GM12873 (cell line): ENCODE data around the gene CCDC15.

Experiments
- TF ChIP-seq, protein P1 (sequence below): IDR thresholded peaks from 2 replicates; pipeline ENCODE4 v1.5.1; 2012; ENCODE audit warnings: low read depth, mild to moderate bottlenecking, moderate library complexity, low read length, control low read depth; ENCODE audit not compliant: insufficient read depth; ENCODE audit errors: missing control alignments

The CCDC15 gene

DNA sequence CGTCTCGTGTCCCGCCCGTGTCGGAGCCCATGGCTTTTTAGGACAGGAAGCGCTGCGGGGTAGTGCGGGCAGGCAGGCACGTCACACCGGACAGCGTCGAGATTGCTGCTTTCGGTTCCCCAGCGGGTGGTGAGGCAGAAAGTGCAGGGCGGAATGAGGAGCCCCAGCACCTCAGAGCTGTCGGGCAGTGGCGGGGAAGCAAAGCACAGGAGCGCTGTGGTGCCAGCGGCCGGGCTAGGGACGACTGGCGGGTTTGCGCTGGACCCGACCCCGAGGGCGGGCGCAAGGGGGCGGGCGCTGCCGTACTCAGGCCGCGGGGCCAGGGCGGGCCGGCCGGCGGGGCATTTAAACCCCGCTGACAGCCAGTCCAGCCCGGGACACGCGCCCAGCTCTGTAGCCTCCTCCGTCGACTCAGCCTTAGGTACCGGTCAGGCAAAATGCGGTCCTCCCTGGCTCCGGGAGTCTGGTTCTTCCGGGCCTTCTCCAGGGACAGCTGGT, 109.0 kb downstream of the CCDC15 start, which contains the start of gene SLC37A2:
Gene SLC37A2, plus strand, starts transcription at position 375 of the 498 bp plus-strand sequence. Its CDS starts 63 bp downstream, at position 438.
- TF ChIP-seq, protein P1, sequence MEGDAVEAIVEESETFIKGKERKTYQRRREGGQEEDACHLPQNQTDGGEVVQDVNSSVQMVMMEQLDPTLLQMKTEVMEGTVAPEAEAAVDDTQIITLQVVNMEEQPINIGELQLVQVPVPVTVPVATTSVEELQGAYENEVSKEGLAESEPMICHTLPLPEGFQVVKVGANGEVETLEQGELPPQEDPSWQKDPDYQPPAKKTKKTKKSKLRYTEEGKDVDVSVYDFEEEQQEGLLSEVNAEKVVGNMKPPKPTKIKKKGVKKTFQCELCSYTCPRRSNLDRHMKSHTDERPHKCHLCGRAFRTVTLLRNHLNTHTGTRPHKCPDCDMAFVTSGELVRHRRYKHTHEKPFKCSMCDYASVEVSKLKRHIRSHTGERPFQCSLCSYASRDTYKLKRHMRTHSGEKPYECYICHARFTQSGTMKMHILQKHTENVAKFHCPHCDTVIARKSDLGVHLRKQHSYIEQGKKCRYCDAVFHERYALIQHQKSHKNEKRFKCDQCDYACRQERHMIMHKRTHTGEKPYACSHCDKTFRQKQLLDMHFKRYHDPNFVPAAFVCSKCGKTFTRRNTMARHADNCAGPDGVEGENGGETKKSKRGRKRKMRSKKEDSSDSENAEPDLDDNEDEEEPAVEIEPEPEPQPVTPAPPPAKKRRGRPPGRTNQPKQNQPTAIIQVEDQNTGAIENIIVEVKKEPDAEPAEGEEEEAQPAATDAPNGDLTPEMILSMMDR, result no peak

DNA sequence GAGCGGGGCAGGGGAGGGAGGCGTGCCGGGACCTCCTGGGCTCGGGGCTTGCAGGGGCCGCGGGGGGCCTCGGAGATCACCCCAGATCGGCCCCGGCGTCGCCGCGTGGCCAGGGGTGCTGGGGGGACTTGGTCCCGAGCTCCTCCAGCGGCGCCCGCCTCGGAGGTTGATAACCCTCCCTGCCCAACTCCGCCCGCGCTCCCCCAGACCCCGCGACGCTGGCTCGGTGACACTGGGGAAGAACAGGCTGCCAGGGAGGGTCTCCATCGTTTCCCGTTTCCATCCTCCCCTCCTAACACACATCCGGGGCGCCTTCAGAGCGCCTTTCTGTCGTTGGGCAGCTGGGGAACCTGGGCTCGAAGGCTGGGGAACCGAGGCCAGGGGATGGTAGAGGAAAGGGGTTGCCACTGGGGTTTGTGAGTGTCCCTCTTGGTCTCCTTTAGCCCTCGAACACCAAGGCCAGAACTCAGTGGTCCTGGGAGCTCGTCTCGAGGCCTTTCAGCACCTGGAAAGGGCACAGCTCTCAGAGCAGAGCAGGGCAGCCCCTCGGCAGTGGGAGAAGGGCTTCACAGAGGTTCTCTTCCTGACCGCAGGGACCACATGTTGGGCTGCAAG, 109.5 kb downstream of the CCDC15 start:
- TF ChIP-seq, protein P1, result no peak

DNA sequence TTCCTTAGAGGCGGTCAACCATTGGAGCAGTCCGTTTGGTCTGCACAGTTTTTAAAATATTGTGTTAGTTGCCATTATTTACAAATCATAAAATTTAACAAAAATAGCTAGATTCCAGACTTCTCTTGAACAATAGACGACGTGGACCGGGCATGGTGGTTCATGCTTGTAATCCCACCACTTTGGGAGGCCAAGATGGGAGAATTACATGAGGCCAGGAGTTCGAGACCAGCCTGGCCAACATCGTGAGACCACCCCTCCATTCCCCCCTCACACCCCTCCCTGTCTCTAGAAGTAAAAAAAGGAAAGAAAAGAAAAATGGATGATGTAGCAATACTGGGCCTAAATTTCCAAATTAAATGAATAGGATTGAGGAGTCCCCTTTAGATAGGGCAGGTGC, 110.1 kb downstream of the CCDC15 start:
- TF ChIP-seq, protein P1, result no peak

DNA sequence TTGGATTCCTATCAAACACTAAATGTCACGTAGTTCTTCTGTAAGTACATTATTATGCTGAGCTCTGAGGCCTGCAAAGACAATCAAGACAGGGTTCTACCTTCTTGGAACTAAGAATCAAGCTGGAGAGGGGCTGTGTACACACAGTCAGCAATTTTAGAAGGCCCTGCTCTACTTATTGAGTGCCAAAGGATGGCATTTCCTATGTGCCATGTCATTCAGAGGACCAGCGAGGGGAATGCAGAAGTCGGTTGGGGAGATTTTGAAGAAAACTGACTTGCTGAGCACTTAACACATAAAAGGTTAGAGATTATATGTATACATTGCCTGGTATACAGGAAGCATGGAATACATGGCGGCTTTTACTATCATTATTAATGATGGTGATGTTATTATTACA, 114.4 kb downstream of the CCDC15 start:
- TF ChIP-seq, protein P1, result no peak

DNA sequence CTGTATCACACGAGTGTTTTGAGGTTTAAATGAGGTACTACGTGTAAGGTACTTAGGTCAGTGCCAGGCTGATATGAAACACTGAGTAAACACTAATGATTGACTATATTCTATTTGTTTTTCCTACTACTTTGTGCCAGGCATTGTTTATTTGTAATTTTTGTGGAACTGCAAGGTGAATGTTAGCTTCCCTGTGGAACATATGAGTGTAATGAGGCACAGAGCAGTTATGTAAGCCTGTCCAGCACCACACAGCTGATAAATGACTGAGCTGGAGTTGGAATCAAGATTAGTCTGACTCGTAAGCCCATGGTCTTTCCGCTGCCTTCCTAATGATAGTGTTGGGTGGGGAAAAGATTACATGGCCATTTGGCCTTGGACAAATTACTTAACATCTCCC, 115.0 kb downstream of the CCDC15 start:
- TF ChIP-seq, protein P1, result no peak

DNA sequence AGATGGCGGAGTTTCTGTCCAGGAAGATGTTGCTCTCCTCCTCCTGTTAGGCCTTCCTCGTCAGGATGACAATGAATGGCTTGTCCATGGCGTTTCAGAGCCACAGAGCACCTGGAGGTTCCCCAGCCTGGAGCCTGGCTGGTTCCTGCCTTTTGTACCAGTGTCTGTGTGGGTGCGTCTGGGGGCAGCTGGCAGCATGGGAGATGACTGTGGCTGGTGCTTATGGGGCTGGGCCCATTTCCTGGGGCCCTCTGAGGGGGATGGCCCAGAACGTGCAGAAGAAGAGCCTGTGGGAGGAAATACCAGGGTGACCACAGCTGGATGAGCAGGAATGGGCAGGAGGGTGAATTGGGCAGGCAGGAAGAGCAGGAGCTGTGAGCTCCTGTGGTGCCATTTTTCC, 115.8 kb downstream of the CCDC15 start:
- TF ChIP-seq, protein P1, result no peak

DNA sequence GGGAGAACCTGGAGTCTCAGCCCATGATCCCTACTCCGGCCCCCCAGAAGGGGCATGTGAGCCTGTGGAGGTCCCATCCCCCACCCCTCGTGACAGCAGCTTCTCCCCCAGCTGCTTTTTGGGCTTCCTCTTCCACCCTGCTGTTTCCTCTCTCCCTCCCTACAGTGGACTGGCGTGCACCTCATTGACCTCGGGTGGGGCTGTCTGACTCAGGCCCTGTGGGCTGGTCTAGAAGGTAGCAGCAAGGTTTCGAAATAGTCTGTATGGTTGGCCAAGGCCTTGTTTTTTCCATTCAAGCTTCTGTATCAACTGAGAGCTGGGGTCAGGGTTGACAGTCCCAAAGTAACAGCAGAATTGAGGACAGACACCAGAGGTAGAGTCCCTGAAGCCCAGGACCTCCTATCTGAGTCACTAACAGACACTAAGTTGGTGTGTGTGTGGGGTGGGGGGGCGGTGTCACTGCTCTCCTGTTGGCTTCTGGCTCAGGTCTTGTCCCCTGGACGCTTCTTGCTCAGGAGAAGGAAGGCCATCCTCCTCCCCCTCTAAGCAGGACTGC, 116.8 kb downstream of the CCDC15 start:
- TF ChIP-seq, protein P1, result no peak
